Testis (tissue), 3 donors: ENCODE measurements around the gene TUT4. TPM values are rescaled to one million over a fixed set of nuclear protein-coding genes. Genes with fewer than 3 reads are reported as not detected.

Experiments used
- DNase-seq: peaks from one replicate; pipeline ENCODE4 v3.0.0-alpha.2; 2019
- H3K27ac ChIP-seq, 2 donors: fragments of 200-600 bp; sonication (generic); one replicate each; pipeline ENCODE4 v1.5.1; 2019
- H3K27me3 ChIP-seq: fragments of 200-600 bp; sonication (generic); one replicate; pipeline ENCODE4 v1.5.1; 2019
- H3K36me3 ChIP-seq: fragments of 200-600 bp; sonication (generic); one replicate; pipeline ENCODE4 v1.5.1; 2017; ENCODE audit warnings: low read depth; ENCODE audit errors: missing control alignments
- H3K4me1 ChIP-seq: fragments of 200-600 bp; sonication (generic); one replicate; pipeline ENCODE4 v1.5.1; 2019
- H3K4me3 ChIP-seq, 2 donors: fragments of 200-600 bp; sonication (generic); one replicate each; pipeline ENCODE4 v1.5.1; 2017 to 2019
- H3K9me3 ChIP-seq: fragments of 200-600 bp; sonication (generic); one replicate; pipeline ENCODE4 v1.5.1; 2017
- CTCF ChIP-seq, 3 experiments: fragments of 450-650 bp in 2 of 3; fragments of 200-600 bp in 1 of 3; sonication (generic) in 1 of 3; IDR thresholded peaks; one replicate each; pipeline ENCODE4 v1.5.1; 2016 to 2019; ENCODE audit warnings: antibody characterized with exemption in 3 of 3, mild to moderate bottlenecking in 2 of 3, moderate library complexity in 1 of 3
- POLR2A ChIP-seq: fragments of 450-650 bp; IDR thresholded peaks from one replicate; pipeline ENCODE4 v1.6.1; 2017; ENCODE audit warnings: antibody characterized with exemption, mild to moderate bottlenecking, moderate library complexity
- WGBS, 2 donors: methylation state at CpG; one replicate each; pipeline ENCODE4 v1.1.5; 2018; 5-methylcytosine and 5-hydroxymethylcytosine counted together
- intact Hi-C: fragments of 100-400 bp; cut with DNase I; formaldehyde crosslinking; loops from one replicate; pipeline ENCODE4 v1.15.1; 2023; ENCODE audit warnings: low total_unique reads
- polyA plus RNA-seq: library from polyadenylated mRNA; stranded (reverse); fragments of 350-450 nt; fragmentation: Illumina TruSeq; extraction: RNeasy Lipid Tissue Mini Kit (QIAGEN cat#74804); gene quantifications from one replicate; pipeline ENCODE4 v1.2.3, GENCODE V29; 2014; ENCODE audit warnings: low read depth, low replicate concordance; ENCODE audit not compliant: insufficient read depth
- total RNA-seq, 2 donors: library from RNA; depleted of rRNA; stranded (reverse); fragments of >200 nt; gene quantifications; one replicate each; pipeline ENCODE4 v1.2.3, GENCODE V29; 2016

Gene TUT4
- total and polyA plus RNA-seq, 3 donors from 2014 or later: 63.3 to 146 (median 136) TPM

- H3K27ac ChIP-seq: no peak overlapping the region
- no peaks in the 10 kb centered on the region for H3K27me3 ChIP-seq
- H3K4me1 ChIP-seq: no peaks in the 10 kb centered on the region
- no peak for DNase-seq
- TF ChIP-seq CTCF (IDR thresholded peaks at IDR 0.05) (no peak), POLR2A (no peak)
- no peak overlapping the region for H3K4me3 ChIP-seq
- 83 to 86% methylated on average over 1 of the region's 1 CpG for WGBS, 2 donors
- no peaks in the 10 kb centered on the region for H3K9me3 ChIP-seq
- H3K36me3 ChIP-seq: no peaks in the 10 kb centered on the region
- intact Hi-C loops: no loop called here
These were observed 40.6 kb upstream of the TUT4 start for GRCh38 chr1:52593495-52593894.

- no peaks in the 10 kb centered on the region for H3K36me3 ChIP-seq
- TF ChIP-seq CTCF (IDR thresholded peaks at IDR 0.05) (no peak), POLR2A (no peak)
- H3K4me3 ChIP-seq: no peak overlapping the region
- intact Hi-C loops: no loop called here
- 63 to 90% methylated on average over 5 of the region's 5 CpGs for WGBS, 2 donors
- H3K27ac ChIP-seq: no peak overlapping the region
- H3K9me3 ChIP-seq: no peaks in the 10 kb centered on the region
- H3K4me1 ChIP-seq: no peaks in the 10 kb centered on the region
- DNase-seq: no peak
- no peaks in the 10 kb centered on the region for H3K27me3 ChIP-seq
These were observed 39.9 kb upstream of the TUT4 start for GRCh38 chr1:52592637-52593323.

- Histone ChIP-seq H3K27me3 (no peaks in the 10 kb centered on the region), H3K4me1 (no peaks in the 10 kb centered on the region), H3K4me3 (no peak overlapping the region), H3K9me3 (no peaks in the 10 kb centered on the region), H3K36me3 (no peaks in the 10 kb centered on the region), H3K27ac (no peak overlapping the region)
- TF ChIP-seq CTCF (IDR thresholded peaks at IDR 0.05) (no peak), POLR2A (no peak)
- DNase-seq: no peak
- 65 to 71% methylated on average over 6 of the region's 6 CpGs for WGBS, 2 donors
- intact Hi-C loops: no loop called here
These were observed 37.4 kb upstream of the TUT4 start for GRCh38 chr1:52590266-52590665.

- TF ChIP-seq CTCF (IDR thresholded peaks at IDR 0.05) (no peak), POLR2A (no peak)
- Histone ChIP-seq H3K27ac (no peak overlapping the region), H3K36me3 (no peaks in the 10 kb centered on the region), H3K4me3 (no peak overlapping the region), H3K27me3 (no peaks in the 10 kb centered on the region), H3K4me1 (no peaks in the 10 kb centered on the region), H3K9me3 (no peaks in the 10 kb centered on the region)
- intact Hi-C loops: no loop called here
- 83 to 90% methylated on average over 1 of the region's 1 CpG for WGBS, 2 donors
- DNase-seq: no peak
These were observed 35.6 kb upstream of the TUT4 start for GRCh38 chr1:52588535-52588934.

GRCh38 chr1:52588027-52588426 is 35.1 kb upstream of the TUT4 start:
- intact Hi-C loops: no loop called here

More at GRCh38 chr1:52588027-52588426, 35.1 kb upstream of the TUT4 start:
- no peaks in the 10 kb centered on the region for H3K4me1 ChIP-seq
- TF ChIP-seq CTCF (IDR thresholded peaks at IDR 0.05): no peak
- TF ChIP-seq POLR2A: no peak
- no peak for DNase-seq
- H3K27me3 ChIP-seq: no peaks in the 10 kb centered on the region
- no peak overlapping the region for H3K27ac ChIP-seq
- no peaks in the 10 kb centered on the region for H3K36me3 ChIP-seq
- no peaks in the 10 kb centered on the region for H3K9me3 ChIP-seq
- no peak overlapping the region for H3K4me3 ChIP-seq
